ENCODE data around the gene PCF11. TPM values are rescaled to one million over a fixed set of nuclear protein-coding genes. Genes with fewer than 3 reads are reported as not detected.

The PCF11 gene
- total and polyA plus RNA-seq, 2 of the 4 experiments (the other 2 are of a cell fraction): 19.2 to 26.7 TPM

DNA sequence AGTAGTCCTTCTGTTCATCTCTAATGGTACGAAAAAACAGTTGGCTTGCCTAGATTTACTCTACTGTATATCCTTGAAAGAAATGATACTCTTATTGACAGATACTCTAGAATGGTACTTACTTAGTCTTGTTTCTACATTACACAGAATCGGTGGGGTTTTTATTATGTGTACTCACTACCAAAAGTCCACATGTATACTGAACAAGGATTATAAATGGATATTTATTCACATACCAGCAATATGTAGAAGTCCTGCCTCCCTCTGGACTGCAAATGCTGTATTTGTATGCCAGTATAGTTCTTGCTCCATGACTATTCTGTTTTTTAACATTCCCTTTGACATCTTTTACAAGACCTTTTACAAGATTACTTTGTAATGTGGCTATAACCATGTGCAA, 13.9 kb downstream of the PCF11 start:
- no peaks in the 10 kb centered on the region for H3K27me3 ChIP-seq (ENCODE audit: control insufficient read depth, insufficient read depth, low read length)
- H3K18ac ChIP-seq (ENCODE audit: low read depth, low read length): no peak overlapping the region
- TF ChIP-seq RCOR1 (IDR thresholded peaks at IDR 0.05; ENCODE audit: insufficient replicate concordance, low read length) (no peak), BHLHE40 (IDR thresholded peaks at IDR 0.05; ENCODE audit: low read depth, low read length) (no peak), CTCF (conservative IDR thresholded peaks at IDR 0.05; ENCODE audit: low read depth, low read length) (no peak), SMC3 (IDR thresholded peaks at IDR 0.05; ENCODE audit: low read depth, low read length) (no peak), POLR2A (IDR thresholded peaks at IDR 0.05; ENCODE audit: low read depth, low read length) (no peak)
- intact Hi-C loops (cut with micrococcal nuclease) (no loop called here), dilution Hi-C loops (cut with HindIII; ENCODE audit: low sequenced_read_pairs, unreplicated experiment) (loop anchor here (25.0 kb wide), 1 partner anchor 109 kb away; the partner anchor contains the start of gene RAB30), in situ Hi-C loops (cut with MboI; ENCODE audit: low sequenced_read_pairs) (no loop called here)
- H3K27ac ChIP-seq (ENCODE audit: insufficient read depth, low read length): no peak overlapping the region
- POLR2A ChIA-PET (ENCODE audit: unreplicated experiment): no interaction called here
- CTCF ChIA-PET: no interaction called here
- no peak overlapping the region for H3K14ac ChIP-seq (replicated peaks; ENCODE audit: low read depth, low read length)
- no peak overlapping the region for H2AK9ac ChIP-seq (replicated peaks; ENCODE audit: low read depth, low read length, poor library complexity)
- BruUV-seq (replicated peaks): no TSS peak
- no peak overlapping the region for H2BK120ac ChIP-seq (ENCODE audit: low read depth, low read length)
- H4K20me1 ChIP-seq (ENCODE audit: insufficient read depth, low read length): peaks cover 40% of the 10 kb centered on the region
- DNase-seq (no peak), ATAC-seq (ENCODE audit: low read depth) (peak; percentile 15; the same call in 1 of the 2 replicates)
- no CpG with 5 or more reads among the region's 2 CpGs for WGBS, 2 experiments (ENCODE audit: extremely low coverage in 2 of 2, insufficient read length in 1 of 2)
- H3K36me3 ChIP-seq (ENCODE audit: control insufficient read depth, insufficient read depth, low read length): peaks cover 49% of the 10 kb centered on the region
- H3K9ac ChIP-seq (ENCODE audit: low read depth, low read length): no peak overlapping the region
- no peak overlapping the region for H4K91ac ChIP-seq (ENCODE audit: insufficient read depth, low read depth, low read length)
- no peak overlapping the region for H2BK15ac ChIP-seq (ENCODE audit: low read depth, low read length)
- no peak overlapping the region for H2BK5ac ChIP-seq (ENCODE audit: low read depth, low read length, poor library complexity, severe bottlenecking)
- H3K4me2 ChIP-seq (ENCODE audit: low read depth, low read length): peak overlapping the region; percentile 14; the same call in 1 of the 2 replicates
- H2AFZ ChIP-seq (replicated peaks; ENCODE audit: low read length, poor library complexity): no peak overlapping the region
- no peak overlapping the region for H3K56ac ChIP-seq (ENCODE audit: extremely low read depth, insufficient read depth, low read length)
- H3K23ac ChIP-seq (ENCODE audit: low read depth, low read length): no peak overlapping the region
- peaks cover 5% of the 10 kb centered on the region; the same call in 1 of the 2 replicates for H3K9me1 ChIP-seq (ENCODE audit: insufficient read depth, low read length)
- no peak overlapping the region for H4K8ac ChIP-seq (ENCODE audit: low read depth in 2 of 2, low read length in 2 of 2)
- no peak overlapping the region for H3K4me3 ChIP-seq (ENCODE audit: insufficient read depth, low read depth, low read length)
- no peaks in the 10 kb centered on the region; the same call in 1 of the 2 replicates for H3K9me3 ChIP-seq (ENCODE audit: control insufficient read depth, insufficient read depth, low read length)
- peaks cover 30 to 55% of the 10 kb centered on the region in 2 experiments for H3K79me1 ChIP-seq (ENCODE audit: low read depth in 1 of 2, low read length in 2 of 2)
- peaks cover 4% of the 10 kb centered on the region for H3K4me1 ChIP-seq (ENCODE audit: control insufficient read depth, insufficient read depth, low read length)
- no peak overlapping the region for H2BK20ac ChIP-seq (ENCODE audit: low read depth, low read length)
- no peak overlapping the region for H3K4ac ChIP-seq (ENCODE audit: low read depth, low read length)
- H2AK5ac ChIP-seq (ENCODE audit: low read depth, low read length): no peak overlapping the region
- no peak overlapping the region for H4K5ac ChIP-seq (ENCODE audit: low read depth, low read length)

All from IMR-90 (cell line).